Measurements from ENCODE around the gene TSHZ2.
"Not testable (repeated sequence)": the region's sequence is repeated elsewhere in the genome, so short reads cannot be mapped to it uniquely, and the experiment has no call there.

The TSHZ2 gene

DNA sequence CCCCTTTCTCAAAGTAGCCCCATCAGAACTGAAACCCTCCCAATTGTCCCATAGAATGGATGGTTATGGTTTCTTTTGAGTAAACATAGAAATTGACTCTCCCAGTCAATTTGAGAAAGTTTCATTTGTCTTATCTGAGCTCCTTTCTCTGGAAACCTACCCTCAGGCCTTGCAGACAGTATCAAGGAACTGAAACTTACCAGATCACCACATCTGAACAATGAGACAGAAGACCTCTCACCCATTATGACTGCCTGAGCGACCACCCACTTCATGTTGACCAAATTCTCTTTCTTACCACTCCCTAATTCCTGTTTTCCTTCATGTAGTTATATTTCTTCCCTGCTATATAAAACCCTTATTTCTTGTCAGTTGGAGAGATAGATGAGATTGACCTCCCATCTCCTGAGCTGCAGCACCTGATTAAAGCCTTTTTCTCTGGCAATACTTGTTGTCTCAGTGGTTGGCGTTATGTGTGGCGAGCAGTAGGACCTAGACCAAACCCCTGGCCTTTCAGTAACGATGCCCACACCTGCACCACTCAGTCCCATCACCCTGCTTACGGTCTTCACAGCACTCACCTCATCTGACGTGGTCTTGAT is 482.6 kb downstream of the TSHZ2 start:
- DNase-seq (ENCODE audit: low read depth): no peak

DNA sequence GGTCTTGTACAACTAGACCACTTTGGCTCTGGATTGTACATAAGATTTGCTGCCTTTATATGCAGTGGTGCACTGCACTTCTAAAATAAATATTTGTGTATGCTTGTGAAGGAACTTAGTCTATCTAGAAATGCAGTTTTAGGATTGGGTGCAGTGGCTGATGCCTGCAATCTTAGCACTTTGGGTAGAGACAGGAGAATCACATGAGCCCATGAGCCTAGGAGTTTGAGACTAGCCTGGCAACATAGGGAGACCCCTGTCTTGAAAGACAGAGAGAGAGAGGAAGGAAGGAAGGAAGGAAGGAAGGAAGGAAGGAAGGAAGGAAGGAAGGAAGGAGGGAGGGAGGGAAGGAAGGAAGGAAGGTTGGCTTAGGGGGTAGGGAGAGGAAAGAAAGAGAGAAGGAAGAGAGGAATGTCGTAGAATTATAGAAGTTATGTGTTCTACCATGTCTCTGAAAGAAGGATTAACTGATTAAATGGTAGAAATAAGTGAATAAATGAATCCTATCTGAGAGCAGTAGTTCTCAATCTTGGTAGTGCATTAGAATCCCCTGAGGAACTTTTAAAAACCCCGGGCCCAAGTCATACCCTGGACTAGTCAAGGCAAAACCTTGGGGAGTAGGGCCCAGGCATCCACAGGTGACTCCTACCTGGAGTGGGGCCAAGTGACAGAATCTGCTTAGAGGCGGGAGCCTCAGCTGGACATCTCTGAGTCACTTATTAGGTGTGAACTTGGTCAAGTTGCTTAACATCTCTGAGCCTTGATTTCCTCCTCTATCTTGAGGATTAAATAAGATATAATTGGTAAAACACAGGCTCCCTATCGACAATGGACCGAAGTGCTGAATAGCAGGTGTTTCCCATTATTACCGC is 491.2 kb downstream of the TSHZ2 start:
- no peak for DNase-seq (ENCODE audit: low read depth)

- no peak for DNase-seq (ENCODE audit: low read depth)
Observed at GRCh38 chr20:53466279-53466678, 494.1 kb downstream of the TSHZ2 start.

DNA sequence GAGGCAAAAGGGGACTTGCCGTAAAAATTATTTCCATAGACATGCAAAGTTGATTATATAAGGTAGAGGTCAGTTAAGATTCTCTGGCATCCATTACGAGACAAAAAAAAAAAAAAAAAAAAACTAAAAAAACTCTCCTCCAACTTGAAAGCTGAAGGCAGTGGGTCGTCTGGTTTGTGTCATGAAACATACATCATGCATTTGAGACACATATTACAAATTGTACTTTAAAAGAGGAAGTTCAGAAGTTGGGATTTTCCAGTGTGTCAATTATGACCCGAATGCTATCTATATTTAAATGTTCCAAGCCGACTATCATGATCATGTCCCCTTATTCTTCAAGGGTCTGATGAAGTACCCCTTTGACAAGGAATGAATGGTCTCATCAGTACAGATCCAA is 496.4 kb downstream of the TSHZ2 start:
- DNase-seq (ENCODE audit: low read depth): no peak

- DNase-seq (ENCODE audit: low read depth): not testable (repeated sequence)
Observed at GRCh38 chr20:53472859-53473258, 500.7 kb downstream of the TSHZ2 start.

GRCh38 chr20:53480913-53481312 is 508.8 kb downstream of the TSHZ2 start:
- DNase-seq (ENCODE audit: low read depth): no peak

- no peak for DNase-seq (ENCODE audit: low read depth)
Observed at GRCh38 chr20:53487461-53488200, 515.5 kb downstream of the TSHZ2 start.

DNA sequence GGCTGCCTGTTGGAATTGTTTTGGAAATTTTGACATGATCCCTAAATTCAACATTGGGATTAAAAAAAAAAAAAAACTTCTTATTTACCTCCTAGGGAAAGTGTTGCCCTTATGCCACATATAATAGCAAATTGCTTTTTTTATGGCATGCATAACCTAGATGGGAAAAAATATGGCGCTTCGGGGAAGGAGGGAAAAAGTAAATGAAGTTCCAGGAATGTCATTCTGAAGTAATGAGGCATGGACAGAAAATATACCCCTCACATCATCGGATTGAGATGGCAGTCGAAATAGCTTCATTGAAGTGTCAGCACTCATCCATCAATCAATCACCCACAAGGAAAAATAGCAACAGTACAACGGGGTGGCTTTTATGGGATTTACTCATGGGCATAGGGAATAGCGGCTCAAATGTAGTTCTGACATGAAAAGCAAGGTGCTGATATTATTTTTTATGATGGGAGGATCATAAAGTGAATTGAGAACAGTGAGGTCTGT is 516.7 kb downstream of the TSHZ2 start:
- DNase-seq (ENCODE audit: low read depth): no peak

- no peak for DNase-seq (ENCODE audit: low read depth)
Observed at GRCh38 chr20:53489528-53489927, 517.4 kb downstream of the TSHZ2 start.

DNA sequence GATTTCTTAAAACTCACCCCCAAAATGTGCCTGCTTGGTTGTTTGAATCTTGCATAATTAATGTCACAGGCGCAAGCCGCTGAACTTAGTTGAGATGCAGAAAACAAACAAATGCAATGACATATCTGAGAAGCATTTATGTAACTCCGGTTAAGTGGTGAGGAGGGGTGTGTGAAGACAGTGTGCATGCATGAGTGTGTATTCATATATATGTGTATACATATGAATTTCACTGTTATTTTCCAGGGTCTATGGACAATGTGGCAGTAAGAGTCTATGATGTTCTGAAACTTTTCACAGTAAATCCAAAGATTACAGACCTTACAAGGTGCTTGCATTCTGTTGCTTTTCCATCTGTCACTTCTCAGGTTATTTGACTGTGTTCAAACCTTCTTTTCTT is 518.5 kb downstream of the TSHZ2 start:
- DNase-seq (ENCODE audit: low read depth): no peak

GRCh38 chr20:53491462-53491861 is 519.3 kb downstream of the TSHZ2 start:
- no peak for DNase-seq (ENCODE audit: low read depth)

DNA sequence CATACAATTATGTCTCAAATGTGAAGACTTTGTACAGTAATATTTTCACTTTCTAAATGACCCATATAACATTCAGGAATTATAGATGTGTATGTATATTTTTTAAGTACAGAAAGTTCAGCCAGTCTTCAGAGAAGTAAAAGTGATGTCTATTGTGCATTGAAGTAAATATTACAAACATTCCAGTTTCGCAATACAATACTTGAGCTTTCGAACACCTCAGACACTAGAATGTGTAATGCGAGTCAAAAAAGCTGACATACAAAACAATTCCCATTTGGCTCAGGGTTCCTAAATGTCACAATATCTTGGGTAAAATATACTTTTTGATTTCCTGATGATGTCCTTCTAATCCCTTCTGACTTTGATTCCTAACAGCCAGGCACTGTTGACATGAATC is 520.1 kb downstream of the TSHZ2 start:
- no peak for DNase-seq (ENCODE audit: low read depth)

DNA sequence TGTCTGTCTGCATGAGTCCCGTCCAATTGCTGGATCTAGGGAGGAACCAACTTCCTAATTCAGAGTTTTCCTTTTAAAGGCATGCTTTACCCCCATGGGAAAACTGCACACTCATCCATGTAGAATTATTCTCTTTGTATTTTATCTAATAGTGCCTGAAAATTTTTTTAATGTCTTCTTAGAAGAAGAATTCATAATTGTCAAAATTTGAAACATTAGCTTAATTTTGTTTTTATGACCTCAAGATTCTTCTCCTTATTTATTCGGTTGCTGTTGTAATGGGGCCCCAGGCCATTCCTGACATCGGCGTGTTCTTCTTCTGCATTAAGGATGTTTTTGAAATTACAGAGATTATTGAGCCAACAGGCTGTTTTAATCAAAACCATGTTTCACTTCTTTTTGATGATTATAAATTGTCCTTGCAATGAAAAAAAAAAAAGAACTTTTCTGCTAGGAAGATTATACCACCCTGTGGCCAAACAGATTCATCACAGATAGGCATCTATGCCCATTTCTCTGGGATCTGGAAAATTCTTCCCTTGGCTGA is 521.2 kb downstream of the TSHZ2 start:
- DNase-seq (ENCODE audit: low read depth): no peak

GRCh38 chr20:53494753-53495152 is 522.6 kb downstream of the TSHZ2 start:
- no peak for DNase-seq (ENCODE audit: low read depth)

- no peak for DNase-seq (ENCODE audit: low read depth)
Observed at GRCh38 chr20:53495398-53496092, 523.4 kb downstream of the TSHZ2 start.

DNA sequence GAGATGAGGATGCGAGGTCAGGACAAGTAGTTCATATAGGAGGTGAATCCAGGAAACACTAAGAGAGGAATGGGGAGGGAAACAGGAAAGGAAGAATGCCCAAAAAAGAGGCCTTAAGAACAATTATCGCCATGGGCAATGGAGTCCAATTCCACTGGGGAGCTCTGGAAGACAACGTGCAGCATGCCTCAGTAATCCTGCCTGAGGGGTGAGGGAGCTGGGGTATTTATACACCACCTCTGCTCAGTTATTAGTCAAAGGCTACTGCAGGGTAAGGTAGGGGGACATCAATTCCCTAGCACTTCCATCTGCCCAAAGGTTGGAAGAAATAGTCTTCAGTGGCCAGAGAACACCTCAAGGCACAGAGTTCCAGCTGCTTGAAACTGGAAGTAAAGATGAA is 525.1 kb downstream of the TSHZ2 start:
- no peak for DNase-seq (ENCODE audit: low read depth)

DNA sequence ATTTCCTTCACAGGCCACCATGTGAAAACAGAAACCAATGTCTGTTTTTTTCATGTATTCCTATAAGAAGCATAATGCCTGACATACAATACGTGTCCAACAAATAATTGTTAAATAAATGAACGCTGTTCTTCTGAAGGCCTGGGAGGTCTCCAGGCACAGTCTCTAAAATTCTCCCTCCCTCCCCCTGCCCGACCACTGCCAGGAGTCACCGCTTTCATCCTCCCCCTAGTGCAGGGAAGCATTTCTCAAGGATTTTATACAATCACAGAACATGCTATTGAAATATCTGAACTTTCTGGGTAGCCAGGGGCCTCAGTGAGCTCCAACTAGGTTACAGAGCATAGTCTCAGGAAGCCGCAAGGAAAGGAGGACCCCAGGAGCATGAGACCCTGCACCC is 526.2 kb downstream of the TSHZ2 start:
- DNase-seq (ENCODE audit: low read depth): no peak

- no peak for DNase-seq (ENCODE audit: low read depth)
Observed at GRCh38 chr20:53500651-53501050, 528.5 kb downstream of the TSHZ2 start.

DNA sequence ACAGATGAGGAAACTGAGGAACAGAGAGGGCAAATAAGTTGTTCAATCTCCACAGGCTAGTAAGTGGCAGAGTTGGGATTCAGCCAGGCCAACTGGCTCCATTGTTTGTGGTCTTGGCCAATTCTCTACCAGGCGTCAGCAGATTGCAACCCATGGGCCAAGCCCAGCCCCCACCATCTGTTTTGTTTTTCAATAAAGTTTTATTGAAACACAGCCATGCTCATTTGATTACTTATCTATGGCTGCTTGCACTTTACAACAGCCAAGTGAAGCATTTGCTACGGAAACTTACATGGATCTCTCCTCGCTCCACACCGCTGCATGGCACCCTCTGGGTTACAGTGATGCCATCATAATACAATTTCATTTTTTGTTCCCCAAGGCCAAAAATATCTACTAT is 530.7 kb downstream of the TSHZ2 start:
- no peak for DNase-seq (ENCODE audit: low read depth)

DNA sequence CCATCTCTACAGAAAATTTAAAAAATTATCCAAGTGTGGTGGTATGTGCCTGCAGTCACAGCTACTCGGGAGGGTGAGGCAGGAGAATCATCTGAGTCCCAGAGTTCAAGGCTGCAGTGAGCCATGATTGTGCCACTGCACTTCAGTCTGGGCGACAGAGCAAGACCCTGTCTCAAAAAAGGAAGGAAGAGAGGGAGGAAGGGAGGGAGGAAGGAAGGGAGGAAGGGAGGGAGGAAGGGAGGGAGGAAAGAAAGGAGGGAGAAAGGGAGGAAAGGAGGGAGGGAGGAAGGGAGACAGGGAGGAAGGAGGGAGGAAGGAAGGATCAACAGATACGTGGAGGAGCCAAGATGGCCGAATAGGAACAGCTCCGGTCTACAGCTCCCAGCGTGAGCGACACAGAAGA is 531.4 kb downstream of the TSHZ2 start:
- DNase-seq (ENCODE audit: low read depth): no peak

- not testable (repeated sequence) for DNase-seq (ENCODE audit: low read depth)
Observed at GRCh38 chr20:53504106-53504505, 531.9 kb downstream of the TSHZ2 start.

- no peak for DNase-seq (ENCODE audit: low read depth)
Observed at GRCh38 chr20:53510262-53510661, 538.1 kb downstream of the TSHZ2 start.
